GM19025 (cell line): ENCODE measurements around the gene MLYCD.

Source experiments
- ATAC-seq: cut with Tn5 transposase; IDR thresholded peaks from one replicate; pipeline ENCODE4 v1.9.1; 2021; ENCODE audit warnings: mild to moderate bottlenecking, low read depth, moderate library complexity; ENCODE audit not compliant: unreplicated experiment

Gene MLYCD

GRCh38 chr16:83895942-83896341, 3.0 kb upstream of the MLYCD start:
- no peak for ATAC-seq

- peak; percentile 43 for ATAC-seq
Observed at GRCh38 chr16:83899272-83899897, 470 bp downstream of the MLYCD start.

- ATAC-seq: no peak
Observed at GRCh38 chr16:83899978-83900377, 1.1 kb downstream of the MLYCD start.

GRCh38 chr16:83900571-83900970, 1.7 kb downstream of the MLYCD start:
- no peak for ATAC-seq

- ATAC-seq: no peak
Observed at GRCh38 chr16:83901101-83901500, 2.2 kb downstream of the MLYCD start.

GRCh38 chr16:83903751-83904150, 4.8 kb downstream of the MLYCD start:
- no peak for ATAC-seq

GRCh38 chr16:83906683-83907082, 7.8 kb downstream of the MLYCD start:
- ATAC-seq: no peak

GRCh38 chr16:83907111-83907510, 8.2 kb downstream of the MLYCD start:
- no peak for ATAC-seq

GRCh38 chr16:83907631-83908250, 8.8 kb downstream of the MLYCD start:
- ATAC-seq: no peak

GRCh38 chr16:83908798-83909197, 9.9 kb downstream of the MLYCD start:
- ATAC-seq: no peak

GRCh38 chr16:83911290-83911689, 12.4 kb downstream of the MLYCD start:
- no peak for ATAC-seq

- ATAC-seq: no peak
Observed at GRCh38 chr16:83912519-83913244, 13.8 kb downstream of the MLYCD start.

GRCh38 chr16:83913245-83913633, 14.3 kb downstream of the MLYCD start:
- no peak for ATAC-seq

- ATAC-seq: no peak
Observed at GRCh38 chr16:83914091-83914710, 15.3 kb downstream of the MLYCD start.

GRCh38 chr16:83915081-83915480, 16.2 kb downstream of the MLYCD start:
- ATAC-seq: no peak

- no peak for ATAC-seq
Observed at GRCh38 chr16:83915491-83915890, 16.6 kb downstream of the MLYCD start.

GRCh38 chr16:83917152-83918120, 18.5 kb downstream of the MLYCD start:
- ATAC-seq: no peak

GRCh38 chr16:83920894-83921491, 22.1 kb downstream of the MLYCD start:
- ATAC-seq: no peak

- ATAC-seq: no peak
Observed at GRCh38 chr16:83923581-83924365, 24.9 kb downstream of the MLYCD start.
